Measurements from ENCODE around the gene AKAP8L. TPM values are rescaled to one million over a fixed set of nuclear protein-coding genes. Genes with fewer than 3 reads are reported as not detected.

The AKAP8L gene
- total and polyA plus RNA-seq, 10 of the 15 experiments (the other 5 are each of a cell fraction or from before 2014, with no cell fraction given): 0.66 to 64.3 (median 40.0) TPM

GRCh38 chr19:15397782-15398181 is 21.0 kb downstream of the AKAP8L start (continued):
- no peak for TF ChIP-seq PAX5 (IDR thresholded peaks at IDR 0.05; ENCODE audit: borderline replicate concordance, low read depth, low read length)
- TF ChIP-seq CHD2 (IDR thresholded peaks at IDR 0.05; ENCODE audit: borderline replicate concordance, low read depth, low read length): no peak
- TF ChIP-seq NFXL1 (IDR thresholded peaks at IDR 0.05; ENCODE audit: borderline replicate concordance): no peak

- intact Hi-C loops (cut with micrococcal nuclease; ENCODE audit: unreplicated experiment): no loop called here
- H3K27me3 ChIP-seq (replicated peaks in 1 of 2; ENCODE audit: control insufficient read depth in 2 of 2, insufficient read depth in 2 of 2, low read length in 1 of 2): no peaks in the 10 kb centered on the region
- no peak for TF ChIP-seq MYB (IDR thresholded peaks at IDR 0.05; ENCODE audit: borderline replicate concordance, low read depth, low read length)
- H3K9me3 ChIP-seq (replicated peaks; ENCODE audit: control insufficient read depth, insufficient read depth, low read length): no peaks in the 10 kb centered on the region
- SMC1A ChIA-PET (ENCODE audit: uncharacterized antibody, unreplicated experiment): no interaction called here
- no peak overlapping the region for H3K4me2 ChIP-seq (ENCODE audit: control insufficient read depth, insufficient read depth)
- POLR2A ChIA-PET: no interaction called here
- FAIRE-seq: no peak
- no peaks in the 10 kb centered on the region for H3K79me2 ChIP-seq (ENCODE audit: control insufficient read depth, insufficient read depth, low read length)
- H3K4me1 ChIP-seq (ENCODE audit: control insufficient read depth, insufficient read depth, low read length): no peaks in the 10 kb centered on the region
- ATAC-seq: no peak
- RAD21 ChIA-PET (ENCODE audit: unreplicated experiment): no interaction called here
- 85% methylated on average over 6 of the region's 6 CpGs for WGBS (ENCODE audit: insufficient coverage, insufficient replicate concordance, low lambda C conversion rate, missing lambda C conversion rate)
- H4K20me1 ChIP-seq (ENCODE audit: control insufficient read depth, insufficient read depth): peaks cover 6% of the 10 kb centered on the region; the same call in 1 of the 2 replicates
- H3K36me3 ChIP-seq (ENCODE audit: control insufficient read depth in 2 of 2, insufficient read depth in 2 of 2, low read length in 1 of 2): peaks cover 21 to 57% of the 10 kb centered on the region in 2 experiments
- H3K27ac ChIP-seq (ENCODE audit: control insufficient read depth, insufficient read depth): no peak overlapping the region
- H3K4me3 ChIP-seq: no peak overlapping the region
- in situ Hi-C loops (cut with MboI): no loop called here
- no TSS peak for BruUV-seq (replicated peaks)
- no peak overlapping the region for H2AFZ ChIP-seq (ENCODE audit: control insufficient read depth, low read depth, low read length)
- DNase-seq (ENCODE audit: low read depth, low spot score): no peak
- no peak overlapping the region for H3K9ac ChIP-seq (ENCODE audit: control insufficient read depth, insufficient read depth, low read length)
- CTCF ChIA-PET: interaction anchor here (0.8 kb wide), 1 partner anchor 10 kb away, joined by 4 read pairs; no protein-coding TSS in a partner anchor
These were observed 21.6 kb downstream of the AKAP8L start for GRCh38 chr19:15397236-15397635.

GRCh38 chr19:15396436-15396835 is 22.4 kb downstream of the AKAP8L start:
- BruUV-seq (replicated peaks): no TSS peak
- DNase-seq (ENCODE audit: low read depth, low spot score): no peak
- FAIRE-seq: no peak
- CTCF ChIA-PET: interaction anchor here (0.6 kb wide), 1 partner anchor 135 kb away, joined by 3 read pairs; no protein-coding TSS in a partner anchor
- RAD21 ChIA-PET (ENCODE audit: unreplicated experiment): no interaction called here
- Histone ChIP-seq H3K9ac (ENCODE audit: control insufficient read depth, insufficient read depth, low read length) (no peak overlapping the region), H2AFZ (ENCODE audit: control insufficient read depth, low read depth, low read length) (no peak overlapping the region), H3K9me3 (replicated peaks; ENCODE audit: control insufficient read depth, insufficient read depth, low read length) (no peaks in the 10 kb centered on the region), H3K36me3 (ENCODE audit: control insufficient read depth in 2 of 2, insufficient read depth in 2 of 2, low read length in 1 of 2) (peaks cover 23 to 52% of the 10 kb centered on the region in 2 experiments), H3K27me3 (replicated peaks in 1 of 2; ENCODE audit: control insufficient read depth in 2 of 2, insufficient read depth in 2 of 2, low read length in 1 of 2) (no peaks in the 10 kb centered on the region), H4K20me1 (ENCODE audit: control insufficient read depth, insufficient read depth) (peaks cover 6% of the 10 kb centered on the region; the same call in 1 of the 2 replicates), H3K27ac (ENCODE audit: control insufficient read depth, insufficient read depth) (no peak overlapping the region), H3K4me2 (ENCODE audit: control insufficient read depth, insufficient read depth) (no peak overlapping the region), H3K4me3 (no peak overlapping the region), H3K79me2 (ENCODE audit: control insufficient read depth, insufficient read depth, low read length) (no peaks in the 10 kb centered on the region), H3K4me1 (ENCODE audit: control insufficient read depth, insufficient read depth, low read length) (no peaks in the 10 kb centered on the region)
- SMC1A ChIA-PET (ENCODE audit: uncharacterized antibody, unreplicated experiment): no interaction called here
- WGBS (ENCODE audit: insufficient coverage, insufficient replicate concordance, low lambda C conversion rate, missing lambda C conversion rate): 96% methylated on average over 3 of the region's 3 CpGs
- intact Hi-C loops (cut with micrococcal nuclease; ENCODE audit: unreplicated experiment) (no loop called here), in situ Hi-C loops (cut with MboI) (no loop called here)
- POLR2A ChIA-PET: no interaction called here
- no peak for ATAC-seq
- TF ChIP-seq RELB (IDR thresholded peaks at IDR 0.05; ENCODE audit: low read depth) (no peak), E4F1 (IDR thresholded peaks at IDR 0.05; ENCODE audit: borderline replicate concordance, partially characterized antibody) (no peak), EGR1 (IDR thresholded peaks at IDR 0.05; ENCODE audit: borderline replicate concordance in 1 of 2, low read depth in 2 of 2, low read length in 2 of 2) (no peak), IRF5 (IDR thresholded peaks at IDR 0.05; ENCODE audit: borderline replicate concordance) (no peak), PAX5 (IDR thresholded peaks at IDR 0.05; ENCODE audit: borderline replicate concordance, low read depth, low read length) (no peak)
